Mesendoderm (in vitro differentiated cells): Measurements from ENCODE around the gene SENP8.

Experiments used
- DNase-seq: peaks from one replicate; pipeline ENCODE4 v3.0.0; 2013
- H2AK5ac ChIP-seq: 2 replicates; pipeline ENCODE4 v1.6.1; 2013; ENCODE audit warnings: low read length, inconsistent platforms
- H2BK120ac ChIP-seq: 2 replicates; pipeline ENCODE4 v1.6.1; 2013; ENCODE audit warnings: low read depth, mild to moderate bottlenecking, low read length, moderate library complexity, mixed read lengths
- H2BK15ac ChIP-seq: replicated peaks from 2 replicates; pipeline ENCODE4 v1.6.1; 2013; ENCODE audit warnings: low read depth, mild to moderate bottlenecking, moderate library complexity
- H2BK5ac ChIP-seq: 2 replicates; pipeline ENCODE4 v1.6.1; 2013; ENCODE audit warnings: low read length, inconsistent platforms
- H3K18ac ChIP-seq: 2 replicates; pipeline ENCODE4 v1.6.1; 2013; ENCODE audit warnings: mild to moderate bottlenecking, low read length, mixed read lengths
- H3K23ac ChIP-seq: one replicate; pipeline ENCODE4 v1.6.1; 2013; ENCODE audit warnings: low read length
- H3K27ac ChIP-seq: 2 replicates; pipeline ENCODE4 v1.5.1; 2013; ENCODE audit warnings: low read depth, mild to moderate bottlenecking, inconsistent platforms, low read length, moderate library complexity
- H3K27me3 ChIP-seq: 2 replicates; pipeline ENCODE4 v1.6.1; 2013; ENCODE audit warnings: low read length, control low read depth, mild to moderate bottlenecking, inconsistent platforms; ENCODE audit not compliant: insufficient read depth, poor library complexity
- H3K36me3 ChIP-seq: 2 replicates; pipeline ENCODE4 v1.6.1; 2013; ENCODE audit warnings: low read length, inconsistent platforms; ENCODE audit not compliant: control insufficient read depth, insufficient read depth
- H3K4ac ChIP-seq: one replicate; pipeline ENCODE4 v1.6.1; 2013; ENCODE audit warnings: low read depth, mild to moderate bottlenecking, low read length, moderate library complexity
- H3K4me1 ChIP-seq: 2 replicates; pipeline ENCODE4 v1.6.1; 2013; ENCODE audit warnings: low read depth, low read length, inconsistent platforms; ENCODE audit not compliant: control insufficient read depth
- H3K4me2 ChIP-seq: 2 replicates; pipeline ENCODE4 v1.6.1; 2013; ENCODE audit warnings: low read length
- H3K4me3 ChIP-seq: 2 replicates; pipeline ENCODE4 v1.5.1; 2013; ENCODE audit warnings: mild to moderate bottlenecking, low read length
- H3K56ac ChIP-seq: one replicate; pipeline ENCODE4 v1.6.1; 2013; ENCODE audit warnings: low read length
- H3K79me1 ChIP-seq: 2 replicates; pipeline ENCODE4 v1.6.1; 2013; ENCODE audit warnings: low read length, inconsistent platforms
- H3K79me2 ChIP-seq: 2 replicates; pipeline ENCODE4 v1.6.1; 2013; ENCODE audit warnings: mild to moderate bottlenecking, low read length; ENCODE audit not compliant: control insufficient read depth, insufficient read depth
- H3K9ac ChIP-seq: 2 replicates; pipeline ENCODE4 v1.6.1; 2013; ENCODE audit warnings: low read length, inconsistent platforms
- H4K5ac ChIP-seq: one replicate; pipeline ENCODE4 v1.6.1; 2013; ENCODE audit warnings: low read length
- H4K8ac ChIP-seq: one replicate; pipeline ENCODE4 v1.6.1; 2013; ENCODE audit warnings: low read depth, mild to moderate bottlenecking, control low read depth, low read length, moderate library complexity
- whole genome bisulfite sequencing: extraction: QIAGEN DNeasy Blood & Tissue Kit; methylation state at CpG from one replicate; pipeline ENCODE4 v1.1.7; 2013; ENCODE audit warnings: low lambda C conversion rate, missing lambda C conversion rate; ENCODE audit not compliant: insufficient coverage; ENCODE audit errors: extremely low coverage; 5-methylcytosine and 5-hydroxymethylcytosine counted together

Gene SENP8

DNA sequence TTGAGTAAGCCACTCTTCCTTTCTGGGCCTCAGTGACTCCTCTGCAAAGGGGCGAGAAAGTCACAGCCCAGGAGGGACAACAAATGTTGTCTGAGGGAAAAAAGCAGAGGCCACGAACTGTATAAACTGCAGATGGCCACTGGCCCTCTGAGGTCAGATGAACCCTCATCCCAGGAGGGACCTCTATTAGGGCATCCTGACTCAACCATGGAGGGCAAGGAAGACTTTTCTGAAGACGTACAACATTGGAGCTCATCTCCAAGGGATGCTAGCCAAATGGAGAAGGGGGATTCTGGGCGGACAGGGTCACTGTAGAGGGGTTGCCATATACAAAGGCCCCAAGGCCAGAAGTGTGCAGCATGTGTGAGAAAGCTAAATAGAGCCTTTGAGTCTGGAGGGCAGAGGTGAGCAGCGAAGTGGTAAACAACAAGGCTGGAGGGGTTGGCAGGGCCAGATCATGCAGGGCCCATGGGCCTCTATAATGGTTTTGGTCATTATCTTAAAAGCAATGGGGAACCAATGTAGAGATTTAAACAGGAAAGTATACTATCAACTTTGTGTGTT is 62.6 kb downstream of the SENP8 start:
- Histone ChIP-seq H3K4ac (no peak overlapping the region), H3K27ac (no peak overlapping the region)

DNA sequence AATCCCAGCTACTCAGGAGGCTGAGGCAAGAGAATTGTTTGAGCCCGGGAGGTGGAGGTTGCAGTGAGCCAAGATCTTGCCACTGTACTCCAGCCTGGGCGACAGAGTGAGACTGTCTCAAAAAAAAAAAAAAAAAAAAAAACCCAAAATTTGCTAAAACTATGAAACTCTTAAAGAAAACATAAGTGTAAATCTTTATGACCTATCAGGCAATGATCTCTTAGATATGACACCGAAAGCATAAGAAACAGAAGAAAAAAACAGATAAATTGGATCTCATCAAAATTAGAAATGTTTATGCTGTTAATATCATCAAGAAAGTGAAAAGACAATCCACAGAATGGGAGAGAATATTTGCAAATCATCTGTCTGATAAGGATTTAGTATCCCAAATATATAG is 64.0 kb downstream of the SENP8 start:
- Histone ChIP-seq H3K4me3 (no peak overlapping the region), H3K79me2 (no peaks in the 10 kb centered on the region), H4K8ac (no peak overlapping the region), H2BK15ac (no peak overlapping the region), H2BK5ac (no peak overlapping the region), H3K27ac (no peak overlapping the region), H2BK120ac (no peak overlapping the region), H3K4me2 (no peak overlapping the region), H3K36me3 (no peaks in the 10 kb centered on the region), H3K79me1 (no peaks in the 10 kb centered on the region), H3K9ac (no peak overlapping the region), H3K27me3 (no peaks in the 10 kb centered on the region), H3K18ac (no peak overlapping the region), H2AK5ac (no peak overlapping the region), H3K4me1 (peaks cover 2% of the 10 kb centered on the region), H4K5ac (no peak overlapping the region), H3K4ac (no peak overlapping the region), H3K23ac (no peak overlapping the region), H3K56ac (no peak overlapping the region)
- no CpG with 5 or more reads among the region's 3 CpGs for WGBS
- DNase-seq, result no peak

More for the DNA sequence above, 62.6 kb downstream of the SENP8 start:
- Histone ChIP-seq H2BK120ac (no peak overlapping the region), H3K4me1 (peaks cover 2% of the 10 kb centered on the region), H3K9ac (no peak overlapping the region), H4K5ac (no peak overlapping the region), H3K23ac (no peak overlapping the region), H2BK5ac (no peak overlapping the region), H3K4me3 (no peak overlapping the region), H3K79me2 (no peaks in the 10 kb centered on the region), H3K18ac (no peak overlapping the region), H4K8ac (no peak overlapping the region), H3K56ac (no peak overlapping the region), H2AK5ac (no peak overlapping the region), H3K36me3 (no peaks in the 10 kb centered on the region), H2BK15ac (no peak overlapping the region), H3K27me3 (no peaks in the 10 kb centered on the region), H3K79me1 (no peaks in the 10 kb centered on the region), H3K4me2 (no peak overlapping the region)
- no CpG with 5 or more reads among the region's 5 CpGs for WGBS
- DNase-seq, result no peak

DNA sequence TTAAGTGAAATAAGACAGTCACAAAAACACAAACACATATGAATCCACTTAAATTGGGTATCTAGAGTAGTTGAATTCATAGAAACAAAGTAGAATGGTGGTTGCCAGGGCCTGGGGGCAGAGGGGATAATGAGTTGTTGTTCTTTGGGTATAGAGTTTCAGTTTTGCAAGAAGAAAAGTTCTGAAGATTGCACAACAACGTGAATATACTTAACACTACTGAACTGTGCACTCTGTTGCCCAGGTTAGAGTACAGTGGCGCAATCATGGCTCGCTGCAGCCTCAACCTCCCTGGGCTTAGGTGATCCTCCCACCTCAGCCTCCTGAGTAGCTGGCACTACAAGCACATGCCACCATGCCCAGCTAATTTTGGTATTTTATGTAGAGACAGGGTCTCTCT is 64.5 kb downstream of the SENP8 start:
- Histone ChIP-seq H3K4me2 (no peak overlapping the region), H2AK5ac (no peak overlapping the region), H2BK120ac (no peak overlapping the region), H3K79me2 (no peaks in the 10 kb centered on the region), H2BK15ac (no peak overlapping the region), H3K27me3 (no peaks in the 10 kb centered on the region), H3K27ac (no peak overlapping the region), H3K18ac (no peak overlapping the region), H3K4me1 (peaks cover 2% of the 10 kb centered on the region), H4K8ac (no peak overlapping the region), H3K56ac (no peak overlapping the region), H2BK5ac (no peak overlapping the region), H3K36me3 (no peaks in the 10 kb centered on the region), H3K9ac (no peak overlapping the region), H4K5ac (no peak overlapping the region), H3K79me1 (no peaks in the 10 kb centered on the region), H3K4ac (no peak overlapping the region), H3K23ac (no peak overlapping the region), H3K4me3 (no peak overlapping the region)
- WGBS, result no CpG with 5 or more reads among the region's 3 CpGs
- DNase-seq, result no peak

DNA sequence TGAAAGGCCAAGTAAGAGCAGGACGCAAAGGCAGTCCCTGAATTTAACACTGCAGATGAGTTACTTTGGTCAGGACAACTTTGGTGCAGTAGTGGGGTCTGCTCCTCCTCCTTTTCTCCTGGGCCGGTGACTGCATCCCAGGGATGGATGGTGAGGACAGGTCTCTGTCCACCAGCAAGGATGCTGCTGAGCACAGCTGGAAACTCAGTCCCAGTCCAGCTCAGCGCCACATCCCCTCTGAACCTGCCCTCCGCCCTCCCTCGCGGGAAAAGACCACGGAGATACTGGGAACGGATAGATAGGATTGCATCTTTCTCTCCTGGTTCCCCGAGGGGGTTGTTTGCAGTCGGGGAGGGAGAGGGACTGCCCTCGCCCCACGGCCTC is 65.6 kb downstream of the SENP8 start:
- no peaks in the 10 kb centered on the region for H3K27me3 ChIP-seq
- no peak overlapping the region for H4K8ac ChIP-seq
- H2BK5ac ChIP-seq, result no peak overlapping the region
- H4K5ac ChIP-seq, result no peak overlapping the region
- no peak overlapping the region for H2BK15ac ChIP-seq
- DNase-seq, result no peak
- no peak overlapping the region for H3K18ac ChIP-seq
- peak overlapping the region; percentile 85 for H3K56ac ChIP-seq
- no peak overlapping the region for H2BK120ac ChIP-seq
- no peak overlapping the region for H3K4me3 ChIP-seq
- peaks cover 2% of the 10 kb centered on the region for H3K4me1 ChIP-seq
- H3K79me2 ChIP-seq, result no peaks in the 10 kb centered on the region
- no peak overlapping the region for H2AK5ac ChIP-seq
- H3K4ac ChIP-seq, result no peak overlapping the region
- H3K79me1 ChIP-seq, result no peaks in the 10 kb centered on the region
- peak overlapping the region; percentile 74 for H3K4me2 ChIP-seq
- no peak overlapping the region for H3K23ac ChIP-seq
- WGBS, result no CpG with 5 or more reads among the region's 12 CpGs
- peak overlapping the region; percentile 49 for H3K9ac ChIP-seq
- H3K36me3 ChIP-seq, result no peaks in the 10 kb centered on the region
- H3K27ac ChIP-seq, result no peak overlapping the region

DNA sequence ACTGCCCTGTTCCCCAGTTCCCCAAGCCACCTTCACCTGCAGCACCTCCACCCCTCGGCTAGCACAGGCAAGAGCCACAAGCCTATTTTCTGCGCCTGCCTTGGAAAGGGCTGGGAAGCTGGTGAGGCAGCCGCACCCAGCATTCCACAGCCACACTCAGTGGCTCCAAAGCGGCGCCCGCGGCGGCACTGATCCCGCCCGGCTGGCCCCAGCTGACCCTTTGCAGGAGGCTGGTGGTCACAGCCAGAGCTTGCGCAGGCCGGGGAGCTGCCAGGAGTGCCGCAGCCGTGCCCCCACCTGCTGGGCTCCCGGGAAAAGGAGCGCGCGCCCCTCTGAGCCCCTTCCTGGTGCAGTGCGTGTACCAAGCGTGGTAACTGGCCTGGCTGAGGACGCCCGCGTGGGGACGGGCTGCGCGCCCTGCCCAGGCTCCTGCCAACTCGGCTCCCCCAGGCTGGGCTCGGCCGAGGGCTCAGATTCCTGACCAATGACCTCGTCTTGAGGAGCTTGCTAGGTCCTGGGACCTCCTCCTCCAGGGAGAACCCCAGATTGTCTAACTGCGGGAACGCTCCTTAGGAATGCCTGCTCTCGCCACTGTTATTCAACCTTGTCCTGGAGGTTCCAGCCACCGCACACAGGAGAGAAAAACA is 66.1 kb downstream of the SENP8 start:
- DNase-seq, result peak; percentile 69
- Histone ChIP-seq H3K23ac (peak overlapping the region; percentile 74), H3K18ac (no peak overlapping the region), H2BK120ac (no peak overlapping the region), H3K27ac (no peak overlapping the region), H3K79me1 (no peaks in the 10 kb centered on the region), H3K56ac (peak overlapping the region; percentile 85), H3K27me3 (no peaks in the 10 kb centered on the region), H3K79me2 (no peaks in the 10 kb centered on the region), H2BK15ac (no peak overlapping the region), H3K4me2 (peak overlapping the region; percentile 74), H3K36me3 (no peaks in the 10 kb centered on the region), H3K4me3 (no peak overlapping the region), H2AK5ac (no peak overlapping the region), H3K9ac (peak overlapping the region; percentile 49), H3K4me1 (peaks cover 2% of the 10 kb centered on the region), H2BK5ac (no peak overlapping the region), H4K8ac (no peak overlapping the region), H3K4ac (no peak overlapping the region), H4K5ac (no peak overlapping the region)
- no CpG with 5 or more reads among the region's 34 CpGs for WGBS
